ENCODE results near the gene GSDMA. TPM values are rescaled to one million over a fixed set of nuclear protein-coding genes. Genes with fewer than 3 reads are reported as not detected.
A peak's percentile ranks its signal among the peaks of the same experiment; 100 is the strongest.

The GSDMA gene
- total RNA-seq, 2 experiments from 2014 or later, result 0.26 TPM; not detected in 1

GRCh38 chr17:39925282-39926134, 37.3 kb upstream of the GSDMA start:
- DNase-seq, result no peak
- peaks cover 33% of the 10 kb centered on the region for H3K36me3 Mint-ChIP-seq

GRCh38 chr17:39926135-39926587, 36.6 kb upstream of the GSDMA start:
- Mint-ChIP-seq H3K4me1 (peaks cover 48% of the 10 kb centered on the region), H3K4me3 (peak overlapping the region; percentile 89), H3K9me3 (no peaks in the 10 kb centered on the region), H3K27ac (peak overlapping the region; percentile 89), H3K36me3 (peaks cover 33% of the 10 kb centered on the region), H3K27me3 (no peaks in the 10 kb centered on the region)
- ATAC-seq (ENCODE audit: low read depth) (no peak), DNase-seq (no peak)
- POLR2A ChIA-PET, result interaction anchor here (0.9 to 3.4 kb wide), 18 partner anchors 14 to 726 kb away, joined by 3 to 20 read pairs (median 5); partner anchors contain the start of genes NR1D1, PSMD3 and RPL19

More at GRCh38 chr17:39925282-39926134, 37.3 kb upstream of the GSDMA start:
- Mint-ChIP-seq H3K27me3 (no peaks in the 10 kb centered on the region), H3K27ac (peak overlapping the region; percentile 89), H3K9me3 (no peaks in the 10 kb centered on the region), H3K4me1 (peaks cover 54% of the 10 kb centered on the region), H3K4me3 (peak overlapping the region; percentile 89)
- POLR2A ChIA-PET, result interaction anchor here (0.6 to 3.4 kb wide), 15 partner anchors 15 to 725 kb away, joined by 3 to 20 read pairs (median 5); partner anchors contain the start of genes NR1D1, PSMD3 and RPL19
- no peak for ATAC-seq (ENCODE audit: low read depth)

- Mint-ChIP-seq H3K4me3 (peak overlapping the region; percentile 89), H3K27ac (peak overlapping the region; percentile 89), H3K9me3 (no peaks in the 10 kb centered on the region), H3K27me3 (no peaks in the 10 kb centered on the region), H3K36me3 (peaks cover 28% of the 10 kb centered on the region), H3K4me1 (peaks cover 44% of the 10 kb centered on the region)
- DNase-seq, result peak; percentile 73
- peak; percentile 68 for ATAC-seq (ENCODE audit: low read depth)
- POLR2A ChIA-PET, result interaction anchor here (0.6 to 3.4 kb wide), 22 partner anchors 8 to 727 kb away, joined by 3 to 20 read pairs (median 5); partner anchors contain the start of genes GSDMB, NR1D1, PSMD3 and RPL19
These were observed 36.2 kb upstream of the GSDMA start for GRCh38 chr17:39926588-39927100.

- no peaks in the 10 kb centered on the region for H3K27me3 Mint-ChIP-seq
- H3K9me3 Mint-ChIP-seq, result no peaks in the 10 kb centered on the region
- ATAC-seq (ENCODE audit: low read depth) (peak; percentile 67), DNase-seq (peak; percentile 95)
- peaks cover 37% of the 10 kb centered on the region for H3K4me1 Mint-ChIP-seq
- POLR2A ChIA-PET, result interaction anchor here (0.6 to 3.4 kb wide), 16 partner anchors 9 to 466 kb away, joined by 3 to 20 read pairs (median 6); partner anchors contain the start of genes GSDMB, NR1D1 and PSMD3
- H3K4me3 Mint-ChIP-seq, result peak within 1 kb of the TSS; percentile 89
- peaks cover 23% of the 10 kb centered on the region for H3K36me3 Mint-ChIP-seq
- H3K27ac Mint-ChIP-seq, result peak within 1 kb of the TSS; percentile 89
These were observed 35.5 kb upstream of the GSDMA start, which contains the start of the genes LRRC3C and ORMDL3 for GRCh38 chr17:39927101-39927928. Gene LRRC3C, plus strand, starts transcription at chr17:39927732. Its CDS starts 13,792 bp downstream, at chr17:39941524. Gene ORMDL3, minus strand, starts transcription at chr17:39927601. Its CDS starts 3,398 bp downstream, at chr17:39924203.

- ATAC-seq (ENCODE audit: low read depth) (peak; percentile 2), DNase-seq (peak; percentile 60)
- Mint-ChIP-seq H3K4me1 (peaks cover 30% of the 10 kb centered on the region), H3K36me3 (peaks cover 16% of the 10 kb centered on the region), H3K9me3 (no peaks in the 10 kb centered on the region), H3K4me3 (peak overlapping the region; percentile 89), H3K27ac (peak overlapping the region; percentile 89), H3K27me3 (no peaks in the 10 kb centered on the region)
- POLR2A ChIA-PET, result interaction anchor here (0.6 to 3.4 kb wide), 10 partner anchors 10 to 173 kb away, joined by 3 to 20 read pairs (median 6); partner anchors contain the start of genes GSDMB and PSMD3
These were observed 34.6 kb upstream of the GSDMA start for GRCh38 chr17:39927929-39928857.

GRCh38 chr17:39928858-39929645, 33.8 kb upstream of the GSDMA start:
- DNase-seq (no peak), ATAC-seq (ENCODE audit: low read depth) (no peak)
- peaks cover 11% of the 10 kb centered on the region for H3K36me3 Mint-ChIP-seq
- POLR2A ChIA-PET, result no interaction called here
- peaks cover 25% of the 10 kb centered on the region for H3K4me1 Mint-ChIP-seq
- H3K27ac Mint-ChIP-seq, result no peak overlapping the region
- no peak overlapping the region for H3K4me3 Mint-ChIP-seq
- no peaks in the 10 kb centered on the region for H3K9me3 Mint-ChIP-seq
- peaks cover 2% of the 10 kb centered on the region for H3K27me3 Mint-ChIP-seq

GRCh38 chr17:39929646-39930407, 33.0 kb upstream of the GSDMA start:
- Mint-ChIP-seq H3K4me1 (peaks cover 18% of the 10 kb centered on the region), H3K36me3 (peaks cover 3% of the 10 kb centered on the region), H3K9me3 (no peaks in the 10 kb centered on the region), H3K27me3 (peaks cover 2% of the 10 kb centered on the region), H3K27ac (no peak overlapping the region), H3K4me3 (no peak overlapping the region)
- ATAC-seq (ENCODE audit: low read depth) (no peak), DNase-seq (no peak)
- POLR2A ChIA-PET, result interaction anchor here (0.7 kb wide), 3 partner anchors 21 to 171 kb away, joined by 3 to 4 read pairs (median 4); no protein-coding TSS in a partner anchor

GRCh38 chr17:39933912-39934311, 28.9 kb upstream of the GSDMA start:
- Mint-ChIP-seq H3K36me3 (no peaks in the 10 kb centered on the region), H3K9me3 (no peaks in the 10 kb centered on the region), H3K4me1 (peaks cover 1% of the 10 kb centered on the region), H3K27me3 (peaks cover 2% of the 10 kb centered on the region), H3K4me3 (no peak overlapping the region), H3K27ac (no peak overlapping the region)
- POLR2A ChIA-PET, result no interaction called here
- ATAC-seq (ENCODE audit: low read depth) (no peak), DNase-seq (no peak)

GRCh38 chr17:39934324-39934723, 28.5 kb upstream of the GSDMA start:
- Mint-ChIP-seq H3K36me3 (no peaks in the 10 kb centered on the region), H3K4me1 (peaks cover 2% of the 10 kb centered on the region), H3K9me3 (no peaks in the 10 kb centered on the region), H3K27me3 (peaks cover 2% of the 10 kb centered on the region), H3K4me3 (no peak overlapping the region), H3K27ac (no peak overlapping the region)
- no peak for DNase-seq
- POLR2A ChIA-PET, result no interaction called here
- no peak for ATAC-seq (ENCODE audit: low read depth)

GRCh38 chr17:39935909-39936308, 26.9 kb upstream of the GSDMA start:
- no peak overlapping the region for H3K27ac Mint-ChIP-seq
- ATAC-seq (ENCODE audit: low read depth), result no peak

GRCh38 chr17:39937447-39937846, 25.4 kb upstream of the GSDMA start:
- Mint-ChIP-seq H3K36me3 (no peaks in the 10 kb centered on the region), H3K4me3 (no peak overlapping the region), H3K4me1 (peaks cover 16% of the 10 kb centered on the region), H3K27me3 (peaks cover 2% of the 10 kb centered on the region), H3K27ac (no peak overlapping the region), H3K9me3 (no peaks in the 10 kb centered on the region)
- POLR2A ChIA-PET, result no interaction called here
- ATAC-seq (ENCODE audit: low read depth) (no peak), DNase-seq (no peak)

More at GRCh38 chr17:39935909-39936308, 26.9 kb upstream of the GSDMA start:
- Mint-ChIP-seq H3K27me3 (peaks cover 2% of the 10 kb centered on the region), H3K36me3 (no peaks in the 10 kb centered on the region), H3K9me3 (no peaks in the 10 kb centered on the region), H3K4me1 (peaks cover 13% of the 10 kb centered on the region), H3K4me3 (no peak overlapping the region)
- no peak for DNase-seq
- POLR2A ChIA-PET, result no interaction called here

Measured in activated naive CD8-positive, alpha-beta T cell treated with anti-CD3 and anti-CD28 coated beads, Interleukin-2, amount 10 ng/mL, durations not matched to agents 7 days and 5 days (primary cell).